ENCODE measurements around the gene TMEM185B. TPM values are rescaled to one million over a fixed set of nuclear protein-coding genes. Genes with fewer than 3 reads are reported as not detected.

The TMEM185B gene
- 23.3 and 40.2 TPM in 2 replicates for total RNA-seq (2012; rRNA removed)

DNA sequence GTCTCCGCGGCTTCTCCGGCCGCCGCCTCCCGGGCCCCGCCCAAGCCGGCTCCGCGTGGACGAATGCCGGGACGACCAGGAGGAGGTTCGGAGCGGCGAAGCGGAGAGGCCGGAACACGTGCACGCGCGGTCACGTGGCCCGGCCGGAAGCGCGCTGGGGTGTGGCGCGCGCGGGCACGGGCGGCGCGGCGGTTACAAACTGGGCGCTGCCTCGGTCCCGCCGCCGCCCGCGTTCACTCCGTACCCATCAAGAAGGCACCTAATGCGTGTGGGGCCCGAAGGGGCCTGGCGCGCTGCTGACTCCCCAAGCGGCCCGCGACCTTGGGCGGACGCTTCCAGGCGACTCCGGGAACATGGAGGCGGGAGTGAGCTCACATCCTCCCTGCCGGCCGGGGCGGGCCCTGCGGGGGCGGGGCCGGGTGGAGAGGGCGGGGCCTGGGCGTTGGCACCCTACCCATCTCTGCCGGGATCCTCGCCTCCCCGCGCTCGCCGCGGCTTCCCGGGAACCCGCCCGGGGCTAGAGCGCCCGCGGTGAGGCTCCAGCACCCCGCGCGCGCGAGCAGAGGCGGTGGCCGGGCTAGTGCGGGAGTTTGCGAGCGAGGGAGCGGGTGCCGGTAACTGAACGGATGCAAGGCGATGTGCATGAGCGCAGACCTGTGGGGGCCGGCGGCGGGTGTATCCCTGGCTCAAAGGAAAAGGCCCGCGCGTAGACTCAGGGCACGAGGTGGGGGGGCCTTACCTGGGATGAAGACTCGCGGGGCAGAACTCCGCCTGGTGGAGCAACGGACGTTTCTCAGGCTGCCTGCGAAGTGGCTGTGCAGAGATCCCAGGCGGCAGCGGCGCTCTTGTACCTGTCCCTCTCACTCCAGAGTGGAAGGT is at the start of gene TMEM185B:
Gene TMEM185B, minus strand, starts transcription at position 367 of the 879 bp plus-strand sequence. CDS start 424 bp downstream, outside the sequence.
- H3K4me1 ChIP-seq (ENCODE audit: control insufficient read depth, insufficient read depth, low read length): peaks cover 27% of the 10 kb centered on the region
- H3K4me3 ChIP-seq (ENCODE audit: low read length): peak within 1 kb of the TSS; percentile 81
- peaks cover 5% of the 10 kb centered on the region for H3K36me3 ChIP-seq (ENCODE audit: insufficient read depth, low read length)

DNA sequence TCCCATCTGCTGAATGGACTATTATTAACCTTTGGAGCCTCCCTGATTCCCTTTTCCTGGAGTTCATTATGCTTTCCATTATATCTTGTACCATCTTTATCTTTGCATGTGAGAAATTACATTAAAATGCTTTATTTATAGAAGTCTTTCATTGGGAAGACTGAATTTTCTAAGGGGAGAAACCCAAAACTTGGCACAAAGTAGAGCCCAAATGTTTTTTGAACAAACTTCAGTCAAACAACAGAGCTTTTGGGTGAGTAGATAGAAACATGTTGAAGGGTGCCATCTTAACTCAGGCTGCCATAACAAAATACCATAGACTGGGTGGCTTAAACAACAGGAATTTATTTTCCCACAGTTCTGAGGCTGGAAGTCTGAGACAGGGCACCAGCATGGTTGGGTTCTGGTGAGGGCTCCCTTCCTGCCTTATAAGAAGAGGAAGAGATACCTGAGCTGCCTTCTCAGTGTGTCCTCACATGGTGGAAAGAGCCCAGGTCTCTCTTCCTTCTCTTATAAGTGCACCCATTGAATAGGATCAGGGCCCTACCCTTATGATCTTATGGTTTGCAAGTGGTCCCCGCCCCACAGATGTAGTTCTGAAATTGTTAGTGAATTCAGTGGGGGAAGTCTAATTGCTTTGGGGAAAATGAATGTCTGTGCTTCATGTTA is 48.6 kb upstream of the TMEM185B start:
- H3K9ac ChIP-seq (ENCODE audit: low read depth, low read length): no peak overlapping the region
- H3K4me3 ChIP-seq (ENCODE audit: low read length): no peak overlapping the region
- peaks cover 5% of the 10 kb centered on the region for H3K4me1 ChIP-seq (ENCODE audit: control insufficient read depth, insufficient read depth, low read length)
- H3K4me2 ChIP-seq (ENCODE audit: low read length): no peak overlapping the region
- peaks cover 3% of the 10 kb centered on the region for H3K36me3 ChIP-seq (ENCODE audit: insufficient read depth, low read length)
- peaks cover 2% of the 10 kb centered on the region for H3K9me3 ChIP-seq (replicated peaks; ENCODE audit: low read length)
- no peaks in the 10 kb centered on the region for H3K27me3 ChIP-seq (ENCODE audit: control insufficient read depth, insufficient read depth, low read length)

More for the DNA sequence above, at the start of gene TMEM185B:
- Histone ChIP-seq H3K4me2 (ENCODE audit: low read length) (peak within 1 kb of the TSS; percentile 77), H3K9me3 (replicated peaks; ENCODE audit: low read length) (no peaks in the 10 kb centered on the region), H3K9ac (ENCODE audit: low read depth, low read length) (peak within 1 kb of the TSS; percentile 89), H3K27me3 (ENCODE audit: control insufficient read depth, insufficient read depth, low read length) (no peaks in the 10 kb centered on the region)

DNA sequence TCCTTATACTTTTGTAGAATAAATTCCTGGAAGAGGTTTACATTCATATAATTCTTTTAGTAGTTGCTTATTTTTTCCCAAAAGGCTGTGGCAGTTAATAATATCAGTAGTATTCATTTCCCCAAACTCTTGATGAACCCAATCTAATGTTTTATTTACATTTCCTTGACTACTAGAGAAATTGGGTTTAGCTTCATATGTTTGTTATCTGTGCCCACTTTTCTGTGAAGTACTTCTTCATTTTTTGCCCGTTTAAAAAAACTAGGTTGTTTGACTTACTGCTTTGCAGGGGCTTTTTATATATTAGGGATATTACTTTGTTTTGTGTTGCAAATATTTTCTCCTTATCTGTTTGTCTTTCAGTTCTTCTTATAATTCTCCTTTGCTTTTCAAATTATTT is 46.6 kb upstream of the TMEM185B start:
- H3K9ac ChIP-seq (ENCODE audit: low read depth, low read length): no peak overlapping the region
- peaks cover 5% of the 10 kb centered on the region for H3K4me1 ChIP-seq (ENCODE audit: control insufficient read depth, insufficient read depth, low read length)
- peaks cover 3% of the 10 kb centered on the region for H3K36me3 ChIP-seq (ENCODE audit: insufficient read depth, low read length)
- peaks cover 2% of the 10 kb centered on the region for H3K9me3 ChIP-seq (replicated peaks; ENCODE audit: low read length)
- H3K27me3 ChIP-seq (ENCODE audit: control insufficient read depth, insufficient read depth, low read length): no peaks in the 10 kb centered on the region
- no peak overlapping the region for H3K4me2 ChIP-seq (ENCODE audit: low read length)
- H3K4me3 ChIP-seq (ENCODE audit: low read length): no peak overlapping the region

DNA sequence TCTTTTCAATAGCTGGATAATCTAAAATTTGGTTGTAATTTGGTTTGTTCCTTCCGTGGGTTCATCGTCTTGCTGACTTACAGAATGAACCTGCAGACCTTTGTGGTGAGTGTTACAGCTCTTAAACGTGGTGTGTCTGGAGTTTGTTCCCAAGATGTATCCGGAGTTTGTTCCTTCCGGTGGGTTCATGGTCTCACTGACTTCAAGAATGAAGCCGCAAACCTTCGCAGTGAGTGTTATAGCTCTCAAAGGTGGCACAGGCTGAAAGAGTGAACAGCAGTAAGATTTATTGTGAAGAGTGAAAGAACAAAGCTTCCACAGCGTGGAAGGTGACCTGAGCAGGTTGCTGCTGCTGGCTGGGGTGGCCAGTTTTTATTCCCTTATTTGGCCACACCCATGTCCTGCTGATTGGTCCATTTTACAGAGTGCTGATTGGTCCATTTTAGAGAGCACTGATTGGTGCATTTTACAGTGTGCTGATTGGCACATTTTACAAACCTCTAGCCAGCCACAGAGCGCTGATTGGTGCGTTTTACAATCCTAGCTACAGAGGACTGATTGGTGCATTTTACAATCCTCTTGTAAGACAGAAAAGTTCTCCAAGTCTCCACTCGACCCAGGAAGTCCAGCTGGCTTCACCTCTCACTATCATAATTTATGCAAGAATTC is 46.0 kb upstream of the TMEM185B start:
- no peak overlapping the region for H3K4me3 ChIP-seq (ENCODE audit: low read length)
- no peak overlapping the region for H3K9ac ChIP-seq (ENCODE audit: low read depth, low read length)
- peaks cover 5% of the 10 kb centered on the region for H3K4me1 ChIP-seq (ENCODE audit: control insufficient read depth, insufficient read depth, low read length)
- peaks cover 3% of the 10 kb centered on the region for H3K36me3 ChIP-seq (ENCODE audit: insufficient read depth, low read length)
- no peaks in the 10 kb centered on the region for H3K27me3 ChIP-seq (ENCODE audit: control insufficient read depth, insufficient read depth, low read length)
- no peak overlapping the region for H3K4me2 ChIP-seq (ENCODE audit: low read length)
- H3K9me3 ChIP-seq (replicated peaks; ENCODE audit: low read length): peaks cover 2% of the 10 kb centered on the region

DNA sequence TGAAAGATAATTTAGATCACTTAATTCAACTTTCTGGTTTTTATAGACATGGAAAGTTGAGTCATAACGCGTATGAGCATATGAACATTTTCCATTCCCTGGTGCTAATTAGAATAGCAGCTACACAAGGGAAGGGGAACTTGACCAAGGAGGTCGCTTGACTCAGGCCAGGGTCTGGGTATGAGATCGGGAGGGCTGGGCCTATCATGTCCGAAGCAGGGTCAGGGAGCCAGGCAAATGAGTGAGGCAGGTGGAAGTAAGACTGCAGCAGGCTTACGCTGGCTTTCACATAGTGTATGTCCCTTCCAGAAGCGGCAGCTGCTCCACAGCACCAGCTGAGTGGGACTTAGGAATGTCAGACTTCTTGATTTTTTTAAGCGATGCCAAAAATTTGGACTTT is 44.1 kb upstream of the TMEM185B start:
- no peak overlapping the region for H3K9ac ChIP-seq (ENCODE audit: low read depth, low read length)
- no peaks in the 10 kb centered on the region for H3K27me3 ChIP-seq (ENCODE audit: control insufficient read depth, insufficient read depth, low read length)
- H3K4me1 ChIP-seq (ENCODE audit: control insufficient read depth, insufficient read depth, low read length): peaks cover 9% of the 10 kb centered on the region

DNA sequence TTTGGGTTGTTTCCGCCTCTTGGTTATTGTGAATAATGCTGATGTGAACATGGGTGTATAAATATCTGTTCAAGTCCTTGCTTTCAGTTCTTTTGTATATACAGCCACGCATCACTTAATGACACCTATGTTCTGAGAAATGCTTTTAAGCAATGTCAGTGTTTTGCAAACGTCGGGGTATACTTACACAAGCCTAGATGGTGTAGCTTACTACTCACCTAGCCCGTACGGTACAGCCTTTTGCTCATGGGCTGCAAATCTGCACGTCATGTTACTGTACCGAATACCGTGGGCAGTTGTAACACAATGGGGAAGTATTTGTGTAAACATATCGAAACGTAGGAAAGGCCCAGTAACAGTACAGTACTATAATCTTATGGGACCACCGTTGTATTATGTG is 41.8 kb upstream of the TMEM185B start:
- H3K36me3 ChIP-seq (ENCODE audit: insufficient read depth, low read length): peaks cover 3% of the 10 kb centered on the region
- H3K4me1 ChIP-seq (ENCODE audit: control insufficient read depth, insufficient read depth, low read length): peaks cover 12% of the 10 kb centered on the region
- H3K9ac ChIP-seq (ENCODE audit: low read depth, low read length): no peak overlapping the region
- H3K9me3 ChIP-seq (replicated peaks; ENCODE audit: low read length): peaks cover 2% of the 10 kb centered on the region
- H3K4me2 ChIP-seq (ENCODE audit: low read length): no peak overlapping the region
- H3K4me3 ChIP-seq (ENCODE audit: low read length): no peak overlapping the region
- H3K27me3 ChIP-seq (ENCODE audit: control insufficient read depth, insufficient read depth, low read length): no peaks in the 10 kb centered on the region

More for the DNA sequence above, 44.1 kb upstream of the TMEM185B start:
- Histone ChIP-seq H3K36me3 (ENCODE audit: insufficient read depth, low read length) (peaks cover 3% of the 10 kb centered on the region), H3K4me3 (ENCODE audit: low read length) (no peak overlapping the region), H3K4me2 (ENCODE audit: low read length) (no peak overlapping the region), H3K9me3 (replicated peaks; ENCODE audit: low read length) (peaks cover 2% of the 10 kb centered on the region)

DNA sequence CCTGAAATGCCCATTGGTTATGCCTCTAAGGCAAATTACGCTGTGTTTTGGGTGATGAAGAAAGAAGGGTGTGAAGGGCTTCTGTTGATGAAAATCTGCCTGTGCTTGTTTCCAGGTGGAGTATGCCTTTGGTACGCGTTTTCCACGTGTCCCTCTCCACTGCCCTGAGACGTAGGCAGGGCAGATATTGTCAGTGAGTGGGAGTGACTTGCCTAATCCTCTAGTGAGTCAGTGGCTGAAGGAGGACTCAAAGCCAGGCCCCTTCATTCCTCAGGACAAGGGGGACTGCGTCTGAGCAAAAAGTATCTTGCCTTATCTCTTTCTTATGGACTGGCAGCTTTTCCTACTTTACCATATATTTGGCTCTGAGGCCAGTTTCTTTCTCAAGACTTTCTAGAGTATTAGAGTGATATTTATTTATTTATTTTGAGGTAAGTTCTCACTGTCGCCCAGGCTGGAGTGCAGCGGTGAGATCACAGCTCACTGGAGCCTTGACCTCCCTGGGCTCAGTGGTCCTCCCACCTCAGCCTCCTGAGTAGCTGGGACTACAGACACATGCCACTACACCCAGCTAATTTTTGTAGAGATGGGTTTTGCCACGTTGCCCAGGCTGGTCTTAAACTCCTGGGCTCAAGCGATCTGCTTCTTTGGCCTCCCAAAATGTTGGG is 39.7 kb upstream of the TMEM185B start:
- H3K27me3 ChIP-seq (ENCODE audit: control insufficient read depth, insufficient read depth, low read length): no peaks in the 10 kb centered on the region
- H3K4me1 ChIP-seq (ENCODE audit: control insufficient read depth, insufficient read depth, low read length): peaks cover 12% of the 10 kb centered on the region
- no peaks in the 10 kb centered on the region for H3K9me3 ChIP-seq (replicated peaks; ENCODE audit: low read length)
- peaks cover 6% of the 10 kb centered on the region for H3K36me3 ChIP-seq (ENCODE audit: insufficient read depth, low read length)
- no peak overlapping the region for H3K9ac ChIP-seq (ENCODE audit: low read depth, low read length)
- H3K4me3 ChIP-seq (ENCODE audit: low read length): no peak overlapping the region
- H3K4me2 ChIP-seq (ENCODE audit: low read length): peak overlapping the region; percentile 31

DNA sequence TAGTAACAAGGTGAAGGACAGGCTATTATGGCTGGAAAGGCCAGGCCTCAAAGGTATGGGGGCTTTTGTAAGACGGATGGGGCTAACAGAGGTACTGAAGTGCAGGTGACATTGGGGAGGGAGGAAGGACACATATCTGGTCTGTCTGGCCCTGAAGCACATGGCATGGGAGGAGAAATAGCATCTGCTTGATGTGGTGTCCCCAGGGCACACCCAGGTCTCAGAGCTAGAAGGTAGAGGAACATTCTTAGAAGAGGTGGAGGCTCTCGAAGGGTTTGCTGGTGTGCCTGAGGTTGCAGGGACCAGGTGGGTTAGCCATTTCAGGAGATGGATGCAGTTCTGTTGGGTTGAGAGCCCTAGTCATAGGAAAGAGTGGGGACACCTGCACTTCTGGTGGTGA is 39.0 kb upstream of the TMEM185B start:
- no peaks in the 10 kb centered on the region for H3K9me3 ChIP-seq (replicated peaks; ENCODE audit: low read length)
- no peak overlapping the region for H3K4me3 ChIP-seq (ENCODE audit: low read length)
- H3K4me1 ChIP-seq (ENCODE audit: control insufficient read depth, insufficient read depth, low read length): peaks cover 12% of the 10 kb centered on the region
- peak overlapping the region; percentile 31 for H3K4me2 ChIP-seq (ENCODE audit: low read length)
- H3K27me3 ChIP-seq (ENCODE audit: control insufficient read depth, insufficient read depth, low read length): no peaks in the 10 kb centered on the region
- H3K9ac ChIP-seq (ENCODE audit: low read depth, low read length): no peak overlapping the region
- H3K36me3 ChIP-seq (ENCODE audit: insufficient read depth, low read length): peaks cover 6% of the 10 kb centered on the region

DNA sequence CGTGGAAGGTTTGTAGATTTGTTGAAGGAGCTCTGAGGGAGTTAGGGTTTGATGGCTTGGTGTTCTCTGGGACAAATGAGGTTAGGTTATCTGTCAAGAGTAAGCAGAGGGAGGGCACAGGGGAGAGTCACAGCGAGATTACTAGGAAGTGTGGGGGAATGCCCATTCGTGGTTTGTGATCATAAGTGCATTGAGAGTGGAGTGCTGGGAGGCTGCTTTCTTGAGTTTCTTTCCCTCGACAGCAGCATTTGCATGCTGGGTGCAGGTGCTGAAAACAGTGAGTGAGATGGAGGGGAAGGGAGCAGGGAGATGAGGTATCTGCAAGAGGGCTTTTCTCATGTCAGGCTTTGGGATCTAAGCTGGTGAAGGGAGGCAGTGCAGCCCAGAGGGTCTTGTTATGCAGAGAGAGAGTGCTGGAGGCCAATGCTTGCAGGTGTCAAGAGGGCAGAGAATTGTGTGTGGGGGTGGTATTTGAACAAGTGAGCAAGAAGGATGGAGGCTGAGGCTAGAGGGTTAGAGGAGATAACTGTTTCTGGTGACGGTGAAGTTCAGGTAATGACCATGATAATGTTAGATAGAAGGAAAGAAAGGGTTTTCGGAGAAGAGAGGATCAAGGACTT is 38.3 kb upstream of the TMEM185B start:
- H3K9me3 ChIP-seq (replicated peaks; ENCODE audit: low read length): no peaks in the 10 kb centered on the region
- H3K4me2 ChIP-seq (ENCODE audit: low read length): no peak overlapping the region
- peaks cover 12% of the 10 kb centered on the region for H3K4me1 ChIP-seq (ENCODE audit: control insufficient read depth, insufficient read depth, low read length)
- H3K36me3 ChIP-seq (ENCODE audit: insufficient read depth, low read length): peaks cover 6% of the 10 kb centered on the region
- no peak overlapping the region for H3K9ac ChIP-seq (ENCODE audit: low read depth, low read length)
- H3K27me3 ChIP-seq (ENCODE audit: control insufficient read depth, insufficient read depth, low read length): no peaks in the 10 kb centered on the region
- H3K4me3 ChIP-seq (ENCODE audit: low read length): no peak overlapping the region

DNA sequence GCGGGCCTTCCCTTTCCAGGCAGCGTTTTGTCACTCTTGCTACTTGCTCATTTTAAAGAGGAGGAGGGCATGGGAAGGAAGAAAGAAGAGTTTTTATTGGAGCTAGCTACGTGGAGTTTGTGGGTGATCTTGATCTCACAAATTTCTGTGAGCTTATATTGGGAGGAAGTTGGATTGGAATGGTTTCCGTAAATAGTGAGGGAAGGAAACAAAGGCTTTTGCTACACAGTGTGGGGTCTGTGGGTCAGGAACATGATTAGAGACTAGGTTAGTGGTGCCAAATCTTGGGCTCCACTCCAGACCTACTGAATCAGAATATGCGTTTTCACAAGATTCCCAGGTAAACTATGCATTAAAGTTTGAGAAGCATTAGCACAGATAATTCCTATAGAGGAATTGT is 37.5 kb upstream of the TMEM185B start:
- no peak overlapping the region for H3K4me2 ChIP-seq (ENCODE audit: low read length)
- no peaks in the 10 kb centered on the region for H3K27me3 ChIP-seq (ENCODE audit: control insufficient read depth, insufficient read depth, low read length)
- H3K4me1 ChIP-seq (ENCODE audit: control insufficient read depth, insufficient read depth, low read length): peaks cover 17% of the 10 kb centered on the region

More for the DNA sequence above, 37.5 kb upstream of the TMEM185B start:
- Histone ChIP-seq H3K9me3 (replicated peaks; ENCODE audit: low read length) (no peaks in the 10 kb centered on the region), H3K36me3 (ENCODE audit: insufficient read depth, low read length) (peaks cover 6% of the 10 kb centered on the region), H3K9ac (ENCODE audit: low read depth, low read length) (no peak overlapping the region), H3K4me3 (ENCODE audit: low read length) (no peak overlapping the region)

Data from skeletal muscle satellite cell (primary cell).